Measurements from ENCODE around the gene CARS1. TPM values are rescaled to one million over a fixed set of nuclear protein-coding genes. Genes with fewer than 3 reads are reported as not detected.

Gene CARS1
- total and polyA plus RNA-seq, 2 of the 4 experiments (the other 2 are of a cell fraction) = 72.7 to 78.3 TPM

GRCh38 chr11:2961080-2961479, 96.1 kb downstream of the CARS1 start:
- in situ Hi-C loops (cut with MboI; ENCODE audit: low sequenced_read_pairs) (no loop called here), dilution Hi-C loops (cut with HindIII; ENCODE audit: low sequenced_read_pairs, unreplicated experiment) (no loop called here), intact Hi-C loops (cut with micrococcal nuclease) (no loop called here)
- 60% methylated on average over 1 of the region's 5 CpGs; no CpG with 5 or more reads in 1 of the 2 experiments for WGBS, 2 experiments (ENCODE audit: extremely low coverage in 2 of 2, insufficient read length in 1 of 2)
- H2BK20ac ChIP-seq (ENCODE audit: low read depth, low read length) = no peak overlapping the region
- no peak overlapping the region for H3K18ac ChIP-seq (ENCODE audit: low read depth, low read length)
- no peak overlapping the region for H3K4me3 ChIP-seq (ENCODE audit: insufficient read depth, low read depth, low read length)
- H3K79me1 ChIP-seq (ENCODE audit: low read depth in 1 of 2, low read length in 2 of 2) = peaks cover 50 to 75% of the 10 kb centered on the region in 2 experiments
- H3K23ac ChIP-seq (ENCODE audit: low read depth, low read length) = no peak overlapping the region
- peaks cover 12% of the 10 kb centered on the region for H4K20me1 ChIP-seq (ENCODE audit: insufficient read depth, low read length)
- H3K27ac ChIP-seq (ENCODE audit: insufficient read depth, low read length) = no peak overlapping the region
- no peak overlapping the region for H3K4me2 ChIP-seq (ENCODE audit: low read depth, low read length)
- no peak overlapping the region for H2BK15ac ChIP-seq (ENCODE audit: low read depth, low read length)
- no peak for DNase-seq
- CTCF ChIA-PET = no interaction called here
- no peak for ATAC-seq (ENCODE audit: low read depth)
- H4K5ac ChIP-seq (ENCODE audit: low read depth, low read length) = no peak overlapping the region
- H4K91ac ChIP-seq (ENCODE audit: insufficient read depth, low read depth, low read length) = no peak overlapping the region
- H3K14ac ChIP-seq (replicated peaks; ENCODE audit: low read depth, low read length) = no peak overlapping the region
- peaks cover 23% of the 10 kb centered on the region for H3K9me1 ChIP-seq (ENCODE audit: insufficient read depth, low read length)
- H3K9ac ChIP-seq (ENCODE audit: low read depth, low read length) = no peak overlapping the region
- no peaks in the 10 kb centered on the region for H3K27me3 ChIP-seq (ENCODE audit: control insufficient read depth, insufficient read depth, low read length)
- H3K4me1 ChIP-seq (ENCODE audit: control insufficient read depth, insufficient read depth, low read length) = peaks cover 5% of the 10 kb centered on the region; the same call in 1 of the 2 replicates
- no peaks in the 10 kb centered on the region for H3K9me3 ChIP-seq (ENCODE audit: control insufficient read depth, insufficient read depth, low read length)
- H2AK5ac ChIP-seq (ENCODE audit: low read depth, low read length) = no peak overlapping the region
- no peak overlapping the region for H4K8ac ChIP-seq (ENCODE audit: low read depth in 2 of 2, low read length in 2 of 2)
- no peak overlapping the region for H2AK9ac ChIP-seq (replicated peaks; ENCODE audit: low read depth, low read length, poor library complexity)
- TF ChIP-seq MAZ (IDR thresholded peaks at IDR 0.05; ENCODE audit: borderline replicate concordance, low read depth, low read length) (no peak), USF2 (IDR thresholded peaks at IDR 0.05; ENCODE audit: low read depth, low read length) (no peak), SMC3 (IDR thresholded peaks at IDR 0.05; ENCODE audit: low read depth, low read length) (no peak), RFX5 (IDR thresholded peaks at IDR 0.05; ENCODE audit: low read depth, low read length) (no peak), CHD1 (IDR thresholded peaks at IDR 0.05; ENCODE audit: low read depth, low read length) (no peak), NFE2L2 (IDR thresholded peaks at IDR 0.05; ENCODE audit: low read depth, low read length) (no peak), MXI1 (IDR thresholded peaks at IDR 0.05; ENCODE audit: borderline replicate concordance, low read depth, low read length) (no peak), MAFK (IDR thresholded peaks at IDR 0.05; ENCODE audit: low read depth, low read length) (no peak), FOS (IDR thresholded peaks at IDR 0.05; ENCODE audit: low read depth, low read length) (no peak), CTCF (conservative IDR thresholded peaks at IDR 0.05; ENCODE audit: low read depth, low read length) (no peak), BHLHE40 (IDR thresholded peaks at IDR 0.05; ENCODE audit: low read depth, low read length) (no peak), RCOR1 (IDR thresholded peaks at IDR 0.05; ENCODE audit: insufficient replicate concordance, low read length) (no peak), RAD21 (IDR thresholded peaks at IDR 0.05; ENCODE audit: low read length) (no peak), CEBPB (IDR thresholded peaks at IDR 0.05; ENCODE audit: low read depth, low read length) (no peak), ELK1 (IDR thresholded peaks at IDR 0.05; ENCODE audit: borderline replicate concordance, low read depth, low read length) (no peak)
- peaks cover 59% of the 10 kb centered on the region for H3K36me3 ChIP-seq (ENCODE audit: control insufficient read depth, insufficient read depth, low read length)
- H2BK5ac ChIP-seq (ENCODE audit: low read depth, low read length, poor library complexity, severe bottlenecking) = no peak overlapping the region
- no peak overlapping the region for H3K4ac ChIP-seq (ENCODE audit: low read depth, low read length)
- no TSS peak for BruUV-seq (replicated peaks)
- no peak overlapping the region for H2BK120ac ChIP-seq (ENCODE audit: low read depth, low read length)
- no peak overlapping the region for H3K56ac ChIP-seq (ENCODE audit: extremely low read depth, insufficient read depth, low read length)
- H2AFZ ChIP-seq (replicated peaks; ENCODE audit: low read length, poor library complexity) = no peak overlapping the region
- POLR2A ChIA-PET (ENCODE audit: unreplicated experiment) = no interaction called here

Data from IMR-90 (cell line).